Right kidney (tissue), 1 donor: ENCODE results near the gene EIF4G3.
"Not testable (repeated sequence)": the region's sequence is repeated elsewhere in the genome, so short reads cannot be mapped to it uniquely, and the experiment has no call there.

Source experiments
- DNase-seq: peaks from one replicate; pipeline ENCODE4 v3.0.0-alpha.2; 2016

Gene EIF4G3

DNA sequence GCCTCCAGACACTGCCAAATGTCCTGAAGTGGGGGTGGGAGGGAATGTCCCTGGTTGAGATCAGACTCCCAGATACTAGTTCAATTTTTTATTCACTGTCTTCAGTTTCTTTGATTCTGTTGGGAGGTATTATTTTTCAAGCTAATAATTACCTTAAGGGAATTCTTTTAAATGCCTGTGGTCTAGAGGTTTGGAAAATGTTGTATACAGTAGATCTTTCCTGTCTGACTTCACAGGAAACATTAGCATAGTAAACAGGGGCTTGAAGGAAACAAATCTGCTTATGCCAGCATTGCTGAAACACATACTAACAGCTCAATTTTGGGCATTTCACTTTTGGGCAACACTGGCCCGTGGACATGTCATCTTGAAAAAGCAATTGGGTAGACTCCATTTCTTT, 305.3 kb downstream of the EIF4G3 start:
- no peak for DNase-seq

GRCh38 chr1:20870718-20871117, 306.0 kb downstream of the EIF4G3 start:
- no peak for DNase-seq

DNA sequence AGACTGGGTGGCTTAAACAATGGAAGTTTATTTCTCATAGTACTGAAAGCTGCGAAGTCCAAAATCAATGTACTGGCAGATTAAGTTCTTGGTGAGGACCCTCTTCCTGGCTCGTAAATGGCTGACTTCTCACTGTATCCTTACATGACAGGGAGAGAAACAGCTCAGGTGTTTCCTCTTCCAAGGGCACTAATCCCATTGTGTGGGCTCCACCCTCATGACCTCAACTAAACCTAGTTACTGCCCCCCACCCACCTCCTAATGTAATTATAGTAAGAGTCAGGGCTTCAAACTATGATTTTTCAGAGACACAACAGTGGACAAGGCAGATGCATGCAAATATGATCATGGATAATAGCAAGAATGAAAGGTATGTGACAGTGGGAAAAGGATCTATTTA, 308.4 kb downstream of the EIF4G3 start:
- no peak for DNase-seq

- DNase-seq = no peak
Measured at GRCh38 chr1:20867847-20868246, 308.9 kb downstream of the EIF4G3 start.

DNA sequence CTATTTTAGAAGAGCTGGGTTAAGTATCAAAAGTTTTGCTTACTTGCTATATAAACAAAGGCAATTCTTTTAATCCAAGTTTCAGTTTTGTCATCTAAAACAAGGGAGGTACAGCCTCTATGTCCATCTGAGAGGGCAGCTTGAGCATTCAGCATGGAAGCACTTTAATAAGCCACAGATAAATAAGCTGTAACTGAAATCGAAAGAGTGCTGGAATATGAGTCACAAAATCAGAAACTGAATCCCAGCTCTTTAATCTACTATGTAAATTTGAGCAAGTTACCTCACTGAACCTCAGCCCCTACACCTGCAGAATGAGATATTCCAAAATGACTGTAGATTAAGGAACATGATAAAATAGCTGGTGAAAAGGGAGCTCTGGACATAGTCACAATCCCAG, 309.6 kb downstream of the EIF4G3 start:
- no peak for DNase-seq

DNA sequence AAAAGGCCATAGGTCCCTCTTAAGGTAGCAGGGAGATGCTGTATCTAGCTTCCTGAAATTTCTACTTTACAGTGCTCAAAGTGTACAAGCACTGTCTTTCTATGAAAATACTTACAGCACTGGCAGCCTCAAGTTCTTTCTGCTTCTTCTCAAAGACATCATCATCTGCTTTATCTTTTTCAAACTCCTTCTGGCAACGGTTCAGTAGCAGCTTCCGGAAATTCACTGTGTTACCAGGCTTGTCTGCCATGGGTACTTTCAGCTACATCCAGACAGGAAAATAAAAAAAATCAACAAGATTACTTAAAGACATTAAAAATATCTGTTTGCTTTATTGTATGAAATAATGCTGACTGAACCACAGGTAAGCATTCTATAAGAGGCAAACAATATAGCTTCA, 311.7 kb downstream of the EIF4G3 start:
- no peak for DNase-seq

- no peak for DNase-seq
Measured at GRCh38 chr1:20854529-20854928, 322.2 kb downstream of the EIF4G3 start.

DNA sequence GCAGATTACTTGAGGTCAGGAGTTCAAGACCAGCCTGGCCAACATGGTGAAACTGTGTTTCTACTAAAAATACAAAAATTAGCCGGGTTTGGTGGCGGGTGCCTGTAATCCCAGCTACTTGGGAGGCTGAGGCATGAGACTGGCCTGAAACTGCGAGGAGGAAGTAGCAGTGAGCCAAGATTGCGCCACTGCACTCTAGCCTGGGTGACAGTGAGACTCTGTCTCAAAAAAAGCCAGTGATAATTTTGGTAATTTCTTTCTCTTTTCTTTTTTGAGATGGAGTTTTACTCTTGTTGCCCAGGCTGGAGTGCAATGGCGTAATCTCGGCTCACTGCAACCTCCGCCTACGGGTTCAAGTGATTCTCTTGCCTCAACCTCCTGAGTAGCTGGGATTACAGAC, 324.9 kb downstream of the EIF4G3 start:
- DNase-seq = not testable (repeated sequence)

DNA sequence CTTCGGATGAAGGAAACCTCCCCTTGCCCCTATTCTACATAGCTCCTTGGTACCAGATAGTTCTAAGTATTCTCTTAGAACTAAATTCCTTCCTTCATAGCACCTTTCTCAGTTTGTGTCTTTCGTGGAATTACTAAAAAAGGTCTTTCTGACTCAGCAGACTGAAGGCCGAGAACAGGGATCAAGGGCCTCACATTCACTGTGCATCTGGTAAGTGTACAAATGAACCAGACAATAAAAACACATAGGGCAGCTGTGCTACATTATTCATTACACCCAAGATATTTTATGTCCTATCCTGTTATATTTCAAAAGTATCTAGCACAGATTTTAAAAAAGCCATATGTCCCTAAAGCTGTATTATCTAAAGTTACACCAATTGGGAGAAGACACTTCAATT, 326.7 kb downstream of the EIF4G3 start:
- DNase-seq = no peak

DNA sequence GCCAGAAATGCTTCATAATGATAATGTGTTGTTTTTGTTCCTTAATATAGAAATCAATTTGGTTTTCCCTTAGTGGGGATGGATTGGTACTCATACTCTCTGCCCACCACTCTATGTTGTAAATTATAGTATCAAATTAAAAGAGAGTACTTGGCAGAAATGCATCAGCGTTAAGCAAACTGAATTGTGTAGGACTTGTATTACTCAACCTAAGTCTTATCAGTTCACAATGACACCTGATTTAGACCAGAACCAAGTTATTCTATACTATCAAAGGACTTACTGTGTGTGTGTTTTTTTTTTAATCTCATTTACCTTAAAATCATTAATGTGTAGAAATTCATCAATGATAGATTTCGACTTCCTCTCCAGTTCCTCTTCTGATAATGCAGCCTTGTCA, 327.6 kb downstream of the EIF4G3 start:
- DNase-seq = no peak

DNA sequence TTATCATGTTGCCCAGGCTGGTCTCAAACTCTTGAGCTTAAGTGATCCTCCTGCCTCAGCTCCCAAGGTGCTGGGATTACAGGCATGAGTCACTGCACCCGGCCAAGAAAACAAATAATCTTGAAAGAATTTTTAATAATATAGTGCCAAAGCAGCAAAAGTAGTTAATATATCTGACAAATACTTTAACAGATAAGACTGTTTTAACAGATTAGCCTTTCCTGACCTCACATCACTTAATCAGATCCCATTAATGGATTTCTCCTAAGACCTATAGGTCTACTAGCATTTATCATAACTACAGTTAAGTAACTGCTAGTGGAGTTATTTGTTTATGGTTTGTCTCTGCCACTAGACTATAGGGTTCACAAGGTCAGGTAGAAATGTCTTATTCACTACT, 328.5 kb downstream of the EIF4G3 start:
- DNase-seq = no peak

DNA sequence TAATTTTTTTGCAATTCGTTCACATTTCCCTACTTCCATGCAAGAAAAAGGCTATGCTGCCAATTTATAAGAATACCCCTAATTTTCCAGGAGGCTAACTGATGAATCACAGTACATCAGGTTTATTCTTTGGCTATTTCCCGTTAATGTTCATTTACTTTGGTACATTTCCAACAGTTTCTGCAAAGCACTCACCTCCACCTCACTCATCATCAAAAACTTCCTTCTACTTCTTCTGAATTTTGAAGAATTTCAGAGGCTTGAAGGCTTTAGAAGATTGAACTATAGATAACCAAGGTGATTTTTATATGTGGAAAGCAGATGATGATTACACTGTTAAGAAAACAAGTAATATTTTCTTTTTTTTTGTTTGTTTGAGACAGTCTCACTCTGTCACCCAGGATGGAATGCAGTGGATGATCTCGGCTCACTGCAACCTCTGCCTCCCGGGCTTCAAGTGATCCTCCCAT, 329.1 kb downstream of the EIF4G3 start:
- no peak for DNase-seq

DNA sequence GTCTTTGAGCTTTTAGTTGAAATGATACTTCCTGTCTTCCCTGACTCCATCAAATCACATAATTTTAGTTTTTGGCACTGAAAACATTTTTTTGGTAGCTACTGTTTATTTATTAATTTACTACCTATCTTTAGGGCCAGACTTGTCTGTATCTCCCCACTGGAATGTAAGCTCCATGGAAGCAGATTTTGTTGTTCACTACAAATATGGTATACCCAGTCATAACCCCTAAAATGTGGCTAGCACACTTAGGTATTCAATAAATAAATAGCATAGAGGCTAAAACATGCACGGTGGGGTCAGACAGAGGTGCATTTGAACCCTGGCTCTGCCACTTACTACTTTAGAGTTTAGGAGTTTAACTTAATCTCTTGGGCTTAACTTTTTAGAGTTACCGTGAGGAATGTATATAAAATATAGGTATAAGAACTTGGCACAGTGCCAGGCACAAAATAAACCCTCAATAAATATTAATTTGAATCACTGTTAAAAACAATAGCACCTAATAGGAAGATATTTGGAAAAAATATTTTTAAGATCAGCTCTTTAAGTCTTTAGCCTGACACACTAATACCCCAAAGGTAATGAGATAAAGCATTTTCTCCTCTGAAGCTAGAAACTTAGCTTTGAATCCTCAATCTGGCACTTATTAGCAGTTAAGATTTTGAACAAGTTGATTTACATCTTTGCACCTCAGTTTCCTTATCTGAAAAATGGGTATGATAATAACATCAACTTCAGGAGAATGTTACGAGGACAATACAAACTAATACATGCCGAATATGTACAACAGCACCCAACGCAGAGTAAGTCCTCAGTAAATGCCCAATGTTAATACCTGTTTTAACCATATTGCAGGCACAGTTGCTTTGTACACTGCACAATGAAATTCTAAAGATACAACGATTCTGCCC, 330.0 kb downstream of the EIF4G3 start:
- no peak for DNase-seq

DNA sequence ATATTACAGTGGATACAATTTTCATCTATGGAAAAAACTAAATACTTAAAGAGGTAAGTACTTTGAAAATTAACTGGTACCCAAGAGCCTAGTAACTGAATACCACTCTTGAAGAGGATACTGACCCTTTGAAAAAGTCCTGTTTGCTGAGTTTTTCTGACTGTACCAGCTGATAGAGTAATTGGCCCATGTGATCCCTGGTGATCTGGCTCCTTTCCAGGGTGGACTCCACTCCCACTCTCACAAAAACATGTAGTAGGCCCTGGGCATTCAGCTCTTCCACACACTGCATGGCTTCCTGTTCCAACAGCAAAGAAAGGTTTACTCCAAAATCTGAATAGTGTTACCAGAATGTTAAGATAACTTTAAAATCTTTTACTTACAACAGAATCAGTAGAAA, 336.0 kb downstream of the EIF4G3 start:
- DNase-seq = no peak

GRCh38 chr1:20837554-20838192, 339.0 kb downstream of the EIF4G3 start:
- no peak for DNase-seq

DNA sequence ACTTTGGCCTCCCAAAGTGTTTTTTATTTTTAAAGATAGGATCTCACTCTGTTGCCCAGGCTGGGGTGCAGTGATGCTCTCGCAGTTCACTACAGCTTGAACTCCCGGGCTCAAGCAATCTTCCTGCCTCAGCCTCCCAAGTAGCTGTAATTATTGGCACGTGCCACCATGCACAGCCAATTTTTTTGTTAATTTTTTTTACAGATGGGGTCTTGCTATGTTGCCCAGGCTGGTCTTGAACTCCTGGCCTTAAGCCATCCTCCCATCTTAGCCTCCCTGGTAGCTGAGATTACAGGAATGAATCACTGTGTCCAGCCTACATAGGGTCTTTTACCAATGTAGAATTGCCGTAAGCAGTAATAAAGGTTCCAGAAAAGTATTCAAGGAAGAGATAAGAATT, 340.5 kb downstream of the EIF4G3 start:
- no peak for DNase-seq

DNA sequence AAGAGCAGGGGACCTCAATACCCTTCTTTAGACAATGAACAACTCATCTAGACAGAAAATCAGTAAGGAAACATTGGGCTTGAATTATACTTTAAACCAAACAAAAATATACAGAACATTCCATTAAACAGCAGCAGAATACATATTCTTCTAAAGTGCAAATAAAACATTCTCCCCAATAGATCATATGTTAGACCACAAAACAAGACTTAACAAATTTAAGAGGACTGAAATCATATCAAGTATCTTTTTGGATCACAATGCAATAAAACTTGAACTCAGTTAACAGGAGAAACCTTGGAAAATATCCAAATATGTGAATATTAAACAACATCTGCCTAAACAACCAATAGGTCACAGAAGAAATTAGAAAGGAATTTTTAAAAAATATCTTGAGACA, 341.9 kb downstream of the EIF4G3 start:
- no peak for DNase-seq

- DNase-seq = no peak
Measured at GRCh38 chr1:20834192-20834591, 342.5 kb downstream of the EIF4G3 start.

DNA sequence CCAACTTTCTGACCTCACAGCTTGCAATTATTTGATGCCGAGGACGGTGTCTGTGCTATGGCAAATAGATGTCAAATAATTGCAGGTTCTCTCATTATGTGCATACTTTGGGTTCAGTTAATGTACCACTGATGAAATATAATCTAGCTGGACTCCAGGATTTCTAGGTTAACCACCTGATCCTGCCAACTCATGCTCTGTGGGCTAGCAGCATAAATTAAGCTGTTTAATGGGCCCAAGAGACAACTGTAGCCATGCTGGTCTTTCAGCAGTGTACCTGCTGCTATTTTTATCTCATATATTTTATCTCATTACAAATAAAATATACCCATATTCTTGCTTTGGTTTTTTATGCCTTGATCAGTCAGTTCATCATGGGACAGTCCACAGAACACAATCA, 346.3 kb downstream of the EIF4G3 start:
- DNase-seq = no peak

- no peak for DNase-seq
Measured at GRCh38 chr1:20829946-20830345, 346.8 kb downstream of the EIF4G3 start.

GRCh38 chr1:20829531-20829930, 347.2 kb downstream of the EIF4G3 start:
- no peak for DNase-seq

DNA sequence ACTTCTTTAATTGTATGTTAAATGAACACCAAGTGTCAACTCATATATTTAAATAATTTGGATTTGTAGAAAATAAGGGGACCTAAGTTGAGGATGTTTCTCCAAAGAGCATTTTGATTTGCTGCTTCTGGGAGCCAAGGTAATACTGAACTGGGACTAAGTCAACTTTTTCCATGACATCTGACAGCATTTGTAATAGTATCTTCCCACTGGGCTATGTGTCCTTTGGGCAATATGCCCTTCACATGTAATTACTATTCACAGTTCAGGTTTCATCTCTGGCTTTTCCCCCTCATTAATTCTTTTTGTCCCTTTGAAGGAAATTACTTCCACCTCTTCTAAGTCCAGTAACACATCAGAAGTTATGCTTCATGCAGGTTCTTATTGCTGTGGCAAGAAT, 352.9 kb downstream of the EIF4G3 start:
- no peak for DNase-seq

- DNase-seq = no peak
Measured at GRCh38 chr1:20821466-20821865, 355.2 kb downstream of the EIF4G3 start.

GRCh38 chr1:20819818-20820217, 356.9 kb downstream of the EIF4G3 start:
- no peak for DNase-seq
